Activated B cell treated with CpG ODN at 0.5 μM for 24 hours (primary cell): Measurements from ENCODE around the gene RPA3. TPM values are rescaled to one million over a fixed set of nuclear protein-coding genes. Genes with fewer than 3 reads are reported as not detected.

Experiments used
- ATAC-seq: fragments of 200-7000 bp; cut with Tn5 transposase; one replicate; pipeline ENCODE4 v1.10.0; 2021; ENCODE audit warnings: low read depth, mild to moderate bottlenecking, moderate library complexity
- CTCF ChIA-PET: fragments of 350-600 bp; sonication (Branson Sonifier 250); formaldehyde crosslinking; loops from one replicate; lab custom pipeline; 2021; ENCODE audit warnings: antibody characterized with exemption; lab: Charles Lee
- POLR2A ChIA-PET: fragments of 350-600 bp; sonication (Branson Sonifier 250); formaldehyde crosslinking; loops from one replicate; lab custom pipeline; 2021; ENCODE audit warnings: antibody characterized with exemption; lab: Charles Lee
- DNase-seq: peaks from one replicate; pipeline ENCODE4 v3.0.0; 2022
- H3K27ac Mint-ChIP-seq: one replicate; pipeline ENCODE4 v1.8.0; 2020; ENCODE audit warnings: mixed read lengths
- H3K27me3 Mint-ChIP-seq: one replicate; pipeline ENCODE4 v1.8.0; 2021; ENCODE audit warnings: mixed read lengths
- H3K36me3 Mint-ChIP-seq: one replicate; pipeline ENCODE4 v1.8.0; 2021; ENCODE audit warnings: low read depth, mixed read lengths
- H3K4me1 Mint-ChIP-seq: one replicate; pipeline ENCODE4 v1.8.0; 2021; ENCODE audit warnings: mixed read lengths
- H3K4me3 Mint-ChIP-seq: one replicate; pipeline ENCODE4 v1.8.0; 2020; ENCODE audit warnings: mild to moderate bottlenecking, mixed read lengths
- H3K9me3 Mint-ChIP-seq: one replicate; pipeline ENCODE4 v1.8.0; 2020; ENCODE audit warnings: mixed read lengths
- CTCF ChIP-seq: fragments of 200-600 bp; IDR thresholded peaks from one replicate; pipeline ENCODE4 v1.8.0; 2022; ENCODE audit warnings: antibody characterized with exemption, mild to moderate bottlenecking
- intact Hi-C: fragments of 100-400 bp; cut with micrococcal nuclease; formaldehyde crosslinking; loops from one replicate; pipeline ENCODE4 v1.15.1; 2024
- total RNA-seq: library from RNA; stranded (reverse); gene quantifications from 2 replicates; pipeline ENCODE4 v1.2.3, GENCODE V29; 2022

Gene RPA3
- total RNA-seq, 1 donor from 2014 or later = 64.9 TPM

GRCh38 chr7:7737674-7738073 is 19.3 kb upstream of the RPA3 start:
- H3K36me3 Mint-ChIP-seq = peaks cover 5% of the 10 kb centered on the region
- H3K27me3 Mint-ChIP-seq = no peaks in the 10 kb centered on the region
- no peak overlapping the region for H3K27ac Mint-ChIP-seq
- ATAC-seq = no peak
- intact Hi-C loops = no loop called here
- no peak for TF ChIP-seq CTCF
- DNase-seq = no peak
- H3K4me1 Mint-ChIP-seq = peaks cover 14% of the 10 kb centered on the region
- H3K4me3 Mint-ChIP-seq = no peak overlapping the region
- ChIA-PET CTCF (no interaction called here), POLR2A (no interaction called here)
- no peaks in the 10 kb centered on the region for H3K9me3 Mint-ChIP-seq

- no peak for TF ChIP-seq CTCF
- ChIA-PET CTCF (no interaction called here), POLR2A (interaction anchor here (0.9 kb wide), 1 partner anchor 12 kb away, joined by 3 read pairs; no protein-coding TSS in a partner anchor)
- intact Hi-C loops = no loop called here
- DNase-seq (no peak), ATAC-seq (no peak)
- H3K27ac Mint-ChIP-seq = no peak overlapping the region
- H3K36me3 Mint-ChIP-seq = peaks cover 5% of the 10 kb centered on the region
- H3K4me1 Mint-ChIP-seq = peaks cover 14% of the 10 kb centered on the region
- no peaks in the 10 kb centered on the region for H3K27me3 Mint-ChIP-seq
- H3K9me3 Mint-ChIP-seq = no peaks in the 10 kb centered on the region
- H3K4me3 Mint-ChIP-seq = no peak overlapping the region
Observed at GRCh38 chr7:7736671-7737070, 18.3 kb upstream of the RPA3 start.

- Mint-ChIP-seq H3K27ac (no peak overlapping the region), H3K27me3 (no peaks in the 10 kb centered on the region), H3K4me3 (no peak overlapping the region), H3K4me1 (peaks cover 2% of the 10 kb centered on the region), H3K9me3 (no peaks in the 10 kb centered on the region), H3K36me3 (peaks cover 5% of the 10 kb centered on the region)
- no peak for TF ChIP-seq CTCF
- ATAC-seq (no peak), DNase-seq (no peak)
- ChIA-PET POLR2A (no interaction called here), CTCF (no interaction called here)
- intact Hi-C loops = no loop called here
Observed at GRCh38 chr7:7732621-7733281, 14.3 kb upstream of the RPA3 start.

- ATAC-seq = no peak
- TF ChIP-seq CTCF = no peak
- intact Hi-C loops = no loop called here
- no peaks in the 10 kb centered on the region for H3K9me3 Mint-ChIP-seq
- H3K27me3 Mint-ChIP-seq = no peaks in the 10 kb centered on the region
- H3K27ac Mint-ChIP-seq = no peak overlapping the region
- ChIA-PET CTCF (no interaction called here), POLR2A (no interaction called here)
- no peak for DNase-seq
- no peak overlapping the region for H3K4me3 Mint-ChIP-seq
- H3K36me3 Mint-ChIP-seq = peaks cover 3% of the 10 kb centered on the region
- H3K4me1 Mint-ChIP-seq = peaks cover 6% of the 10 kb centered on the region
Observed at GRCh38 chr7:7731732-7732131, 13.3 kb upstream of the RPA3 start.

- TF ChIP-seq CTCF = no peak
- ChIA-PET CTCF (no interaction called here), POLR2A (no interaction called here)
- H3K27me3 Mint-ChIP-seq = no peaks in the 10 kb centered on the region
- no peak overlapping the region for H3K4me3 Mint-ChIP-seq
- DNase-seq = no peak
- H3K9me3 Mint-ChIP-seq = no peaks in the 10 kb centered on the region
- no peak overlapping the region for H3K27ac Mint-ChIP-seq
- intact Hi-C loops = no loop called here
- H3K36me3 Mint-ChIP-seq = peaks cover 14% of the 10 kb centered on the region
- H3K4me1 Mint-ChIP-seq = peaks cover 18% of the 10 kb centered on the region
- no peak for ATAC-seq
Observed at GRCh38 chr7:7720750-7721621, 2.6 kb upstream of the RPA3 start.
